ES-I3 (cell line): ENCODE data around the gene IL12A.

Experiments
- H3K36me3 ChIP-seq: 2 replicates; pipeline ENCODE4 v1.6.1; 2013; ENCODE audit warnings: mild to moderate bottlenecking, low read length, control low read depth, moderate library complexity; ENCODE audit not compliant: insufficient read depth
- H3K4me1 ChIP-seq: 2 replicates; pipeline ENCODE4 v1.6.1; 2013; ENCODE audit warnings: mild to moderate bottlenecking, control low read depth, low read length; ENCODE audit not compliant: insufficient read depth
- H3K9ac ChIP-seq: 2 replicates; pipeline ENCODE4 v1.6.1; 2013; ENCODE audit warnings: low read depth, mild to moderate bottlenecking, low read length, moderate library complexity
- H3K9me3 ChIP-seq: 2 replicates; pipeline ENCODE4 v1.6.1; 2013; ENCODE audit warnings: mild to moderate bottlenecking, low read length, moderate library complexity; ENCODE audit not compliant: control insufficient read depth, insufficient read depth

IL12A gene

DNA sequence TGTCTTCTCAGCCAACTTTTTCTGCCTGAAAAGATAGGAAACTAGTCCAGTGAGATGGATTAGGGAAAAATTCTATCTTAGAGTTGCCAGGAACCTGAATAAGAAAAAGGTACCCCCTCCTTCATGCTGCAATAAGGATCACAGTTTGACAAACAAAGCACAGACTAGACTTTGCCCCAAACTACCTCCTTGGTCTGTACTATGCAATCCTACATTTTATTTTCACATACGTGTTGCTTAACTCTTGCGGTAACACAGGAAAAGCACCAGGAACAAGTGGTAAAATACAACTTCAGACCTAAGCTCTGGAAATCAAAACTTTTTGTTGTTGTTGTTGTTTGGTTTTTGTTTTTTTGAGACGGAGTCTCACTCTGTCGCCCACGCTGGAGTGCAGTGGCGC, 11.3 kb upstream of the IL12A start:
- H3K4me1 ChIP-seq: no peaks in the 10 kb centered on the region
- H3K9ac ChIP-seq: no peak overlapping the region
- no peaks in the 10 kb centered on the region for H3K36me3 ChIP-seq
- H3K9me3 ChIP-seq: peaks cover 2% of the 10 kb centered on the region; the same call in 1 of the 2 replicates

DNA sequence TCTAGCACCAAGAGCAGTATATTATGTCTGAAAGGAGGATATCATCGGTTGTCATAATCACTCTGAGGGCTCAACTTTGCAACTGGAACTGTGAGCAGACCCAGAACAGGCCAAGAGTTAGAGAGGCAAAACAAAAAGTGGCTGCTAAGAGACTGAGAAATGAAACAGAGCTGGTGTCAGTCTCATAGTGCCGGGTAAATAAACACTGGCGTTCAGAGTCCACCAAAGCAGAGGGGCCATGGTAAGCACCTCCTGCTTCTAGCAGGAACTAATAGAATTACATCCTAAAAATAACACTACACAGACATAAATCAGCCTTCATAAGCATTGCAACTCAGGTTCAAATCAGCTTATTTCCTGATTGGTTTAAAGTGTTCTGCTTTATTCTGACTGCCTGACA, 10.3 kb upstream of the IL12A start:
- H3K36me3 ChIP-seq: no peaks in the 10 kb centered on the region
- H3K4me1 ChIP-seq: no peaks in the 10 kb centered on the region
- H3K9me3 ChIP-seq: peaks cover 2% of the 10 kb centered on the region; the same call in 1 of the 2 replicates
- H3K9ac ChIP-seq: no peak overlapping the region

- H3K4me1 ChIP-seq: no peaks in the 10 kb centered on the region
- H3K9ac ChIP-seq: no peak overlapping the region
- H3K9me3 ChIP-seq: peaks cover 2% of the 10 kb centered on the region; the same call in 1 of the 2 replicates
- H3K36me3 ChIP-seq: no peaks in the 10 kb centered on the region
Observed at GRCh38 chr3:159978918-159979703, 9.5 kb upstream of the IL12A start.

DNA sequence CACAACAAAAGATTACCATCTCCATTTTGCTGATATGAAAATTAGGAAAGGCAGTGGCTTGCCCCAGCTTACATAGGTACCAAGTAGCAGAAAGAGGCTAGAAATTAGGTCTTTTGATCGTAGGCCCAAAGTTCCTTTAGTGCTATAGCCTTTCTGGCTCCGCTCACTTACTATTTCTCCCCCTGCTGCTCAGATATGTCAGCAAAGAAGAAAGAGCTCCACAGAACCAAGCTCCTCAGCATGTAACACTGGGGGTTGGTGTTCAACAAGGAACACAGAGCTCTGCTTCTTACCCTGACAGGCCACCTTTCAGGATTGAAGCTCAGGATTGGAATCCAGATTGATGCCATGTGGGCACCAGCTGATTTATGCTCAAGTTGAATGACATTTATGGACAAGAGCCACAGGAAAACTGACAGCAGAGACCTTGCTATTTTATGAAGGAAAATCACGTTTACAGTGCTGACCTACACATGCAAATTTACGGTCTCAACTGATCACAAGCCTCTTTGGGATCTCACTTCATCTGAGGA, 6.1 kb upstream of the IL12A start:
- Histone ChIP-seq H3K4me1 (no peaks in the 10 kb centered on the region), H3K9ac (no peak overlapping the region), H3K9me3 (peaks cover 2% of the 10 kb centered on the region; the same call in 1 of the 2 replicates), H3K36me3 (no peaks in the 10 kb centered on the region)

DNA sequence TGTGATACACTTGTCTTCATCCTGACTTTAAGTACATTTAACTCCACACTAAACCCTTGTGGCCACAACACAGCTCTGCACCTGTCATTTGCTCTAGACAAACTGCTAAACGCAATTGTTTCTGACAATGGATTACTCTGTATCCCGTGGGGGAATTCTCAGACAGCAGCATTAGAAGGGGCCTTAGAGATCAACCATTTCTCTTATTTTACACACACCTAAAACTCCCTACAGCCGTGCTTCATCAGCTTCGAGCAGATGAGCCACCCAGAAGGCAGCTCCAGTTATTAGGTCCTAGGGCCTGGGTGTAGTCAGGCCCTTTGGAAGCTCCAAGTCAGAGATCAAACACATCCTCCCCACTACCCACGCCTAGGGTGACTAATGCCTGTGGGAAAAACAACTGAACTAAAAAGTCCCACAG, 1.3 kb upstream of the IL12A start:
- Histone ChIP-seq H3K9ac (no peak overlapping the region), H3K4me1 (no peaks in the 10 kb centered on the region), H3K36me3 (no peaks in the 10 kb centered on the region), H3K9me3 (peaks cover 5% of the 10 kb centered on the region)

DNA sequence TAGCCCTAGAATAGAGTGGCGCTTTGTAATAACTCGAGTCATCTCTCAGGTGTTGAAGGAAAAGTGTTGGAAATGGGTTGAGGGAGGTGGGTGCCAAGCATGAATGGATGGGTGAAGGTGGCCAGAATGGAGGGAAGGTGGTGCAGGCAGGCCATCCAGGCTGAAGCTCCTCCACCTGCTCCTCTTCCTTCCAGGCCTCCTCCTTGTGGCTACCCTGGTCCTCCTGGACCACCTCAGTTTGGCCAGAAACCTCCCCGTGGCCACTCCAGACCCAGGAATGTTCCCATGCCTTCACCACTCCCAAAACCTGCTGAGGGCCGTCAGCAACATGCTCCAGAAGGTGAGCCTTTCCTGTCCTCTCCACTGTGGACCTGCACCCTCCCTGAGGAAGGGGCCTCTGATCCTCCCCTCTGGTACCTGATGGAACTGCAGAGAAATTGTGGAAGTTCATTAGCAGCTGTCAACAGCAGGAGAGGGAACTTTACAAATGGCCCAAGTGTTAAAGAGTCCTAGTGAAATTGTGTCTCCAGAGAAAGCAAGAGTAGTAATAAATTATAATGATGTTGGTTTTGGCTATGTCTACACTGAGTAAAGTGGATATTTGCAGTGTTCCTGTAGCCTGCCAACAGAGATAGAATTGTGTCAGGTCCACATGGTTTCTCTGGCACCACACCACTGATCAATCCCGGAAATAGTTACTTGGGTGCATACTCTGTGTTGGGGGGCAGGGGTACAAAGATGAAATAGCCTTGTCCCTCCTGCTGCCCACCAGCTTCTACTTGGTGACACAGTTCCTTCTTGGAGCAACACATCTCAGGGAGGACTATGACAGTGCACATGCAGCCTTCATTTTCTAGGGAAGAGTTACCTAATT, 1.6 kb downstream of the IL12A start:
- Histone ChIP-seq H3K36me3 (no peaks in the 10 kb centered on the region), H3K9ac (no peak overlapping the region), H3K4me1 (peaks cover 12% of the 10 kb centered on the region), H3K9me3 (peaks cover 5% of the 10 kb centered on the region)

GRCh38 chr3:159991591-159991990, 3.0 kb downstream of the IL12A start:
- peaks cover 12% of the 10 kb centered on the region for H3K4me1 ChIP-seq
- peaks cover 5% of the 10 kb centered on the region for H3K9me3 ChIP-seq
- no peaks in the 10 kb centered on the region for H3K36me3 ChIP-seq
- no peak overlapping the region for H3K9ac ChIP-seq

DNA sequence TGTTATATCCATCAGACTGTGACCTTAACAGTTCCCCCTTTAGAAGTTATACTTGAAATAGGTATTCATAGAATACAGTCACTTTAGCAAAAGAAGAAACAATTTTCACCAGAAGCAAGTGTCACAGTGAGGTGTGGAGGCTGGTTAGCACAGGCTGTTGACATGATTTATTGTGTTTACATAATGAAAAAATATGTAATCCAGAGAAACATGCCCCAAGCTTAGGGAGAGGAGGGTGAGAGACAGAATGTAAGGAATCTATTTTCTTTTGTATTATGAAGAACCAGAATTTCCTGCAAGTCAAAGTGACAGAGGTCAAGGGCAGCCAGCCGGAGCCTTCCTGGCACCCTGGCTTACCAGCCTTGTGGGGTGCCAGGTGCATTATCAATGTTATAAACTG, 4.0 kb downstream of the IL12A start:
- no peak overlapping the region for H3K9ac ChIP-seq
- H3K4me1 ChIP-seq: peaks cover 12% of the 10 kb centered on the region
- H3K36me3 ChIP-seq: no peaks in the 10 kb centered on the region
- H3K9me3 ChIP-seq: peaks cover 5% of the 10 kb centered on the region

DNA sequence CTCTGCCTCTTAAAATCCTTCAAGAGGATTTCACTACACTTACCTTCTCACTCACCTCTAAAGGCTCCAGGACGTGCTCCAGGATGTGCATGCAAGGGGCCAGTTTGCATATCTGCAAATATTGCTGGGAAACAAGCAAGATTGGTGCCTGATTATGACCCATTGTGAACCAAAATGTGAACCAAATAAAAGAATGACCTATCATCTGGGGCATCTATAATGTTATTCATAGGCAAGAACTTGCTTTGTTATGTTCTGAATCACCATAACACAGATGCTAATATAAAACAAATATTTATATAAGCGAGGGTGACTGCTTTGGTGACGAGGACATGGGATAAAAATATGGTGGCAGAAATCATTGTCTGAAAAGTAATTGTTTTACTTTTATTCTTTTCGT, 5.5 kb downstream of the IL12A start:
- Histone ChIP-seq H3K36me3 (no peaks in the 10 kb centered on the region), H3K9ac (no peak overlapping the region), H3K4me1 (peaks cover 12% of the 10 kb centered on the region), H3K9me3 (peaks cover 5% of the 10 kb centered on the region)

- Histone ChIP-seq H3K9ac (no peak overlapping the region), H3K4me1 (peaks cover 12% of the 10 kb centered on the region), H3K36me3 (no peaks in the 10 kb centered on the region), H3K9me3 (peaks cover 5% of the 10 kb centered on the region)
Observed at GRCh38 chr3:159995091-159995490, 6.5 kb downstream of the IL12A start.

DNA sequence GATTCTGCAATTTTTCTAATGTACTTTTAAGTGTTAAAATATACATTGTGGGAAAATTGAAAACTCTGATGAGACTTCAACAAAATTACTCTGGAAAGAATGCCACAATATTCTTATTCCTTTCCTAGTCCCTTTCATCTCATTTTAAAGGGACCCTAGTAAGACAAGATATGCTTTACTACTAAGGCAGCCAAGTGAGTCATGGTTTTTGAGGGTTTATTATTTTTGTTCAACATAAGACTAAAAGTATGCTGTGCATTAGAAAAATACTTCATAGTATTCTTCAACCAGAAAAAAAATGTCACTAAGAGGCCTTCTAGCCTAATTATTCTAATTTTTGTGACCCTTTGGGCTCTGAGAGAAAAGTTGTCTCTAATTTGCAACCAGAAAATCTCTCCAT, 7.4 kb downstream of the IL12A start:
- Histone ChIP-seq H3K9ac (no peak overlapping the region), H3K9me3 (peaks cover 5% of the 10 kb centered on the region), H3K36me3 (no peaks in the 10 kb centered on the region), H3K4me1 (peaks cover 12% of the 10 kb centered on the region)

- no peaks in the 10 kb centered on the region for H3K36me3 ChIP-seq
- no peak overlapping the region for H3K9ac ChIP-seq
- H3K9me3 ChIP-seq: no peaks in the 10 kb centered on the region
- peaks cover 22% of the 10 kb centered on the region for H3K4me1 ChIP-seq
Observed at GRCh38 chr3:159996959-159997358, 8.3 kb downstream of the IL12A start.

DNA sequence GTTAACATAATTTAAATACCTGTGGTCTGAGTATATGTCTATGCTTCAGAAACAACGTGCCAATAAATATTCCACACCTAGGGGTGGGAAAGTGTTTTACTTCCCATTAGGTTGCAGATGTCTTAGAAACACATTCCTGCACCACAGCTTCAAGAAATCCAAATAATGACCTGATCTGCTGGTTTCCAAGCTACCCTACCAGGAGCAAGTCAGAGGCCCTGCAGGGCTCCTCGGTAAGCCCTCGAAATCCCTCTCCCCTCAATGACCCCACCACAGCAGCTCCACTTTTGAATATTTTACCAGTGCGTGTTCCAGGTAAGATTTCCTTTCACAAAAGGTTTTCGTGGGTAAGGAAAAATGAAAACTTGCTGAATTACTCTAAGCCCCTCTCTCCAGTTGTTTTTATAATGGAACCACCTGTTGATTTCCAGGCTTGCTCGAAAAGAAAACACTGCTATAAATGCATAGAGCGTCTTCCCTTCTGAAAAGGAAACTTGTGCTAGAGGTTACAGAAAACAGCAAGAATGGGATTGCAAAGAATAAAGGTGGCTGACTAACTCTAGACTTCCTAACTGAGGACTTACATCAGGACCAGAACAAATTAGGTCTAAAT, 12.6 kb downstream of the IL12A start:
- Histone ChIP-seq H3K4me1 (peaks cover 10% of the 10 kb centered on the region), H3K36me3 (no peaks in the 10 kb centered on the region), H3K9ac (no peak overlapping the region), H3K9me3 (no peaks in the 10 kb centered on the region)

DNA sequence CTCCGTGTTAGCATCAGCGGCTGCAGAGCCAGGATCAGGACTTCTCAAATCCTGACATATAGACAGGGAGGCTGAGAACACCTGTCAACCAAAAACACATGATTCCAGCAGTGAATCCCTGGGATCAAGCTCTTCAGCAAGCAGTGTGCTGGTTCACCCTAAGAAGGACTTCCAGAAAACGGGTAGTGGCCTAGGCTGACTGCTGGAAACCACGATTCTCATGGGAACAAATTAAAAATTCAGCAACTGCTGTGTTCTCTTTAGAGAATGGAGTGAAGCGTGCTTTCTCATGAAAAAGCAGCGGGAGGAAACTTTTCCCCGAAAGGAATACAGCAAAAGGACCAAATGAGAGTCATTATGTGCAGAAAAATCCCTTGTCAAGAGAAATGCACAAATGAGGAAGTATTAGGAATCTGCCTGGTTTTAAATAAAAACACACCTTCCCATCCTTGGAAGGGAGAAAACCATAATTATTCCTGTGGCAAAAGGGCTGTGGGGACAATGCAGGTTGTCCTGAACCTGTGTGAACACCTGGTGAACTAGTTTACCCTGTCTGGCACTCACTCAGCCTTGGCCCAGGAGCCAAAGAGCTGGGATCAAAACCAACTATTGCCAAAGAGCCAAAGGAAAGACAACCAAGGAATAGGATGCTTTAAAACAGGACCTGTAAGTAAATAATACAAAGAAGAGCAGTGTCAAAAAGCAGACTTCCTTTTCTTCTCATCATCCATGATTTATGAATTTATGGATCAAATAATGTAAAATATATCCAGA, 13.4 kb downstream of the IL12A start:
- Histone ChIP-seq H3K36me3 (no peaks in the 10 kb centered on the region), H3K9me3 (no peaks in the 10 kb centered on the region), H3K4me1 (peaks cover 10% of the 10 kb centered on the region), H3K9ac (no peak overlapping the region)
